NCI-H510A (cell line): ENCODE data around the gene SLC5A4.
"Not testable (repeated sequence)": the region's sequence is repeated elsewhere in the genome, so short reads cannot be mapped to it uniquely, and the experiment has no call there.

Experiments used
- DNase-seq: peaks from one replicate; lab custom pipeline; 2025; lab: John Stamatoyannopoulos, UW

The SLC5A4 gene

DNA sequence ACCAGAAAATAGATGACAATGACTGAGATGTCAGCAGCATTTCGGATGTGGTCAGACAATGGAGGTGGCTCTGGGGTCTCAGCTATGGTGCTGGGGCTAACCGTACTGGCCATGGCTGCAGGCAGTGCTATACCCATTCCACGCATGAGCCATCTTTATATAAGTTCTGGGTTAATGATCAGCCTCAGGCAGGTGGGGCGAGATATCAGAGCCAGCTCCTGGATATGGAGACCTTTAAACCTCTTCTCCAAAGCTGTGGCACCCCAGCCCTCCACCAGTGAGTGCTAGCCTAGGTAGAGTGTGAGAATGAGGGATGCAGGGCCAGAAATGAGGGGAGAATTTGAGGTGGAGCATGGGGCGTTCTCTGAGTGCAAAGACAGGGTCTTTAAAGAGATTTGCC lies at the start of gene SLC5A4:
Gene SLC5A4 (minus strand): TSS at position 131 of the 400 bp plus-strand sequence. CDS start 18 bp downstream, at position 113.
- DNase-seq, result no peak

DNA sequence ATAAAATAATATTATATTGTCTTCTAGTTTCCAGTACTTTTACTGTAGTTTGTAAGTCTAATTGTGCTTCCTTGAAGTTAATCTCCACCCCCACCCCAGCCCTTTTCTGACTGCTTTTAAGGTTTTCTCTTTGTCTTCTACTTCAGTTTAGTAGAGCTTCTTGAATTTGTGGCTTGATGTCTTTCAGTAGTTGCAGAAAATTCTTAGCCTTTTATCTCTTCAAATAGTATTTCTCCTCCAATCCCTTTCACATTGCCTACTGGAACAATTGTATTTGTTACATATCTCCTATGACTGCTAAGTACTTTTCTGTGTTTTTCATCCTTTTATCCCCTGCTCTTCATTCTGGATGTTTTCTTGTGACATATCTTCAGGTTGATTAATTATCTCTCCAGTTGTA lies 38.8 kb upstream of the SLC5A4 start:
- DNase-seq, result not testable (repeated sequence)

DNA sequence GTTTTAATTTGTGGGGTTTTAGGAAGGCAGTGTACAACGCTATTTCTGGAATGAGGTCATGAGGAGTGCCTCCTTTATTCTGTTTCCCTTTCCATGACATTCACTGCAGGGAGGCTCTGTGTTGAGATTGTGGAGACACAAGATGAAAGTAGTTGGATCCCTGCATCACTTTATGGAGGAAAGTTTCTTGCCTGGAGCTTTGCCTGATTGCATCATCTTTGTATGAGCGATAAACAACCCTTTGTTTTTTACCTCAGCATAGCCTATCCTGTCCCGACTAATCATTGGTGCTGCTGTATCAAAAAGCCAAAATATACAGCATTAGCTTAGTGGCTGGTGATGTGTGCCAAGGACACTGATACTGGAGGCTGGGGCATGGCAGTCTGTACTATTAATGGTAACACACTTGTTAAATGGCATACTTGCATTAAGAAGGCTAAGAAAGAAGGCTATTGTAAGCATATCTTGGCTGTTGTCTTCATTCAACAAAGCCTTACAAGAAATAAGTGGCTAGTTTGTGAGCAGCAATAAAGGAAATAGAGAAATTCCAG lies 31.2 kb upstream of the SLC5A4 start:
- no peak for DNase-seq

DNA sequence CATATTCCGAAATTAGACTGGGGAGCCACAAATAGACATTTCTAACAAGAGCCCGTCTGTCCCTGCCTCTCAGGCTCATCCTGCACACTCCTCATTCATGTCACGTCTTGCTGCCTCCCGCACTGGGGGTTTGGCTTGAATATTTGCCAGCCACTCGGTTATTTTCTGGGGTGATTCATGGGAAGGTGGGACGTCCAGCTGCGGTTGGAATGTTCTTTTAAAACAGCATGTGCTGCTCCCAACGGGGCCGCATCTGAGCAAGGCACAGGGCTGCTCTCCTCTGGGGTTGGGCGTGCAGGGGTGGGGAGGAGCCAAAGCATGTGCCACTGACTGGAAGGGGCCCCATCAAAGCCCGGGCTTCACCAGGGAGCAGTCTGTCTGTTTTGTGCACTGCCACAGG lies 25.9 kb upstream of the SLC5A4 start:
- DNase-seq, result no peak

DNA sequence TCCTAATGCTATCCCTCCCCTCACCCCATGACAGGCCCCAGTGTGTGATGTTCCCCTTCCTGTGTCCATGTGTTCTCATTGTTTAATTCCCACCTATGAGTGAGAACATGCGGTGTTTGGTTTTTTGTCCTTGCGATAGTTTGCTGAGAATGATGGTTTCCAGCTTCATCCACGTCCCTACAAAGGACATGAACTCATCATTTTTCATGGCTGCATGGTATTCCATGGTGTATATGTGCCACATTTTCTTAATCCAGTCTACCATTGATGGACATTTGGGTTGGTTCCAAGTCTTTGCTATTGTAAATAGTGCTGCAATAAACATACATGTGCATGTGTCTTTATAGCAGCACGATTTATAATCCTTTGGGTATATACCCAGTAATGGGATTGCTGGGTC lies 20.2 kb upstream of the SLC5A4 start:
- not testable (repeated sequence) for DNase-seq

DNA sequence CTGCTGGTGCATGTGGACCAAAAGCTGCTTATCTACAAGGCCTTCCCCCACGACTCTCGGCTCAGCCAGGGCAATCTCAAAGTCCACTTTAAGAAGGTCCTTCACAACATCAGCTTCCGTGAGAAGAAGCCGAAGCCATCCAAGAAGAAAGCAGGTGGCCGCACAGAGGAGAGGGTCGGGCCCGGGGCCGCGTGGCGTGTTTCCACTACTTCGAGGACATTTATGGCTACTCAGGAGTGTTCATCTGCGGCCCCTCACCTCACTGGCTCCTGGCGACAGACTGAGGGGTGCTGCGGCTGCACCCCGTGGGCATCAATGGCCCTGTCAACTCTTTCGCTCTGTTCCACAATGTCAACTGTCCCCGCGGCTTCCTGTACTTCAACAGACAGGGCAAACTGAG lies 16.2 kb upstream of the SLC5A4 start:
- no peak for DNase-seq

DNA sequence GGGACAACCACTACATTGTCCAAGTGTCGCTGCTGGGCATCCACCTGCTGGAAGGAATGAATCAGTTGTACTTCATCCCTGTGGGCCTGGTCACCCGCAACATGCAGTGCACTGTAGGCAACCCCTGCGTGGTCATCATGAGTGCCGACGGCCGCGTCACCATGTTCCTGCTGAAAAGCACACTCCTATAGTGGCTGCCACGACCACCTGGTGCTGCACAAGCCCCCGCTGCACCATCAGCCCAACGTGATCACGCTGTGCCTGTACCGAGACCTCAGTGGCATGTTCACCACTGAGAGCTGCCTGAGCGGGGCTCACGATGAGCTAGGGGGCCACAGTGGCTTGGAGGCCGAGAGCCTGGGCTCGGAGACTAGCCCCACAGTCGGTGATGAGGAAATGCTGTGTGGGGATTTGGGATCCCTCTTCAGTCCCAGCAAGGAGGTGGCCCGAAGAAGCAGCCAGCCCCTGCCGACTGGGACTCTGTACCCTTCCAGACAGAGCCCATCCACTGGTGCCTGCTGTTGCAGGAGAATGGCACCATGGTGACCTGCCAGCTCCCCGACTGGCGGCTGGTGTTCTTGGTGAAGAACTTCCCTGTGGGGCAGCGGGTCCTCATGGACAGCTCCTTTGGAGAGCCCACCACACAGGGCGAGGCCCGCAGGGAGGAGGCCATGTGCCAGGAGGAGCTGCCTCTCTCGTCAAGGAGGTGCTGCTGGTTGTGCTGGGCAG lies 15.7 kb upstream of the SLC5A4 start:
- no peak for DNase-seq

DNA sequence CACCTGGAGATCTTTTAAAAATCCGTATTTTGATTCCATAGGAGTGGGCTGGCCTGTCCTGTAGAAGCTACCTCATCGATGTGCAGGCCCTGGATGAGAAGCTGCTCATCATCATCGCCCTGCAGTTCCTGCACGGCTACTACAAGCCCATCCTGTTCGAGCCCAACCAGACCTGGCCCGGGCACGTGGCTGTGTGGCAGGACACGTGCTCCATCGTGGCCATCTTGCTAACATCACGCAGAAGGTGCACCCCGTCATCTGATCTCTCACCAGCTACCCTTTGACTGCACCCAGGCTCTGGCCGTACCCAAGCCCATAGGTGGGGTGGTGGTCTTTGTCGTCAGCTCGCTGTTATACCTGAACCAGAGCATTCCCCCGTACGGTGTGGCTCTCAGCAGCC lies 14.2 kb upstream of the SLC5A4 start:
- no peak for DNase-seq

DNA sequence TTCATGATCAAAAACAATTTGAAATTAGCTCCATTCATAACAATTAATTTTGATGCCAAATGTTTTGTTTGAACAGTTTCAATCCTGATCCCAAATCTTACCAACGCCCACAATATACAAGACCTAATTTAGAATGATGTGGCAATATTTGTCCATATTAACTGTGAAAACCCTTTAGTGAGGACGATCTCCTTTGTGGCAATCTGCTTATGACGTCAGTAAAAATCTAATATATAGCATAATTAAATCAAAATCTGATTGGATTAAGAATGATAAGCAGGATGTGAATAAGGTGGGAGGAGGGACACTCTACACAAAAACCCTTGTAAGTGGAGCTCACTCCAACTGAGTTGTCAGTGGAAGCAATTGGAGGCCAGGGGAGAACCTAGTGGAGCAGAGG lies 11.9 kb upstream of the SLC5A4 start:
- no peak for DNase-seq

DNA sequence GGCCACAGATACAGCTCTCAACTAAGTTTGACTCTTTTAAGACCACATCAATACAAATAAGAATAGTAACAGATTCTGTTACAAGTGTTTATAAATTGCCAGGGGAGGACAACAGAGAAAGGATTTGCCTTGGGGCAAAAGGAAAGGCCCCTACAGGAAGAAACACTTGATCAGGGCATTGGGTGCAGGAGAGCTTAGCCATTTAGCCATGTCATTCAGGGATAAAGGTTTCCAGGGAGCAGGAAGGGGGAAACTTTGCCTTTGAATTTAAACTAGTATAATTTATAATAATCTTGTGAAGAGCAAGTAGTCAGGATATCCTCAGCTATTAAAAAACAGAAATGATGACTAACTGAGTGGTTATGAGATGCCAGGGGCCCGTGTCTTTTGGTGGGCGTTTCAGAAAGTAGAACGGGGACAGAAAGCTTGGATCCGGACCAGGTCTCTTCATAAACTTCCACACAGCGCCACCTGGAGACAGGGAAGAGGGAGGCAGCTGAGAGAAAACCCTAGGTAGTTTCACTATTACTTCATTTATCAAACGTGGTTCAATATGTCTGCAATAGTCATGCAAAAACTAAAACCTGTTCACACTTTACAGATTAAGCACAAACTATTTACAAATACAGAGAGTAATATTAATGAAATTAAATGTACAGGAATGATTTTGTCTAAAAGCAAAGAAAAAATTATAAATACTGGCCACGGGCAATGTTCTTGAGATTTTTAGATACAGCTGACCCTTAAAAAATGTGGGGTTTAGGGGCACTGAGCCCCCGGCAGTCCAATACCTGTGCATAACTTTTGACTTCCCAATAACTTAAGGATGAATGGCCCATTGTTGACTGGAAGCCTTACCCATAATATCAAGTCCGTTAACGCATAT lies 11.0 kb upstream of the SLC5A4 start:
- DNase-seq, result no peak

DNA sequence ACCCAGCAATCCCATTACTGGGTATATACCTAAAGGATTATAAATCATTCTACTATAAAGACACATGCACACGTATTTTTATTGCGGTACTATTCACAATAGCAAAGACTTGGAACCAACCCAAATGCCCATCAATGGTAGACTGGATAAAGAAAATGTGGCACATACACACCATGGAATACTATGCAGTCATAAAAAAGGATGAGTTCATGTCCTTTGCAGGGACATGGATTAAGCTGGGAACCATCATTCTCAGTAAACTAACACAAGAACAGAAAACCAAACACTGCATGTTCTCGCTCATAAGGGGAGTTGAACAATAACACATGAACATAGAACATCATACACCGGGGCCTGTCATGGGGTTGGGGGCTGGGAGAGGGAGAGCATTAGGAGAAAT lies 8.5 kb upstream of the SLC5A4 start:
- not testable (repeated sequence) for DNase-seq

DNA sequence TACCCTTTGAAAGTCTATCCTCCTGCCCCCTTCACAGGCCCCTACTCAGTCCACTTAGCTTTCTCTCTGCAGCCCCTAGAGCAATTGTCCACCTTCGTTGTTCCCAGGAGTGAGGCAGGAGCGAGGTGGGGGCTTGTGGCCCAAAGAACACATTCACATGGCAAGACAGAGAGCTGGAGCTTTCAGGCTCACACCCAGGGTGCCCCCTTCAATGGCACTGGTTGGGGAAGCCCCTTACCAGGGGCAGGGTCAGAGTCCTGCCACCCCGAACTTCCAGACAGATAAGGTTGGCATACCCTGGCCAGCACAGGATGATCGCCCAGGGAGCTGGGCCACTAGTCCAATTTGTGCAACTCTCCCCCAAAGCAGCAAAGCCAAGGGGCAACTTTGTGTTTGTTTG lies 6.2 kb upstream of the SLC5A4 start:
- DNase-seq, result no peak

DNA sequence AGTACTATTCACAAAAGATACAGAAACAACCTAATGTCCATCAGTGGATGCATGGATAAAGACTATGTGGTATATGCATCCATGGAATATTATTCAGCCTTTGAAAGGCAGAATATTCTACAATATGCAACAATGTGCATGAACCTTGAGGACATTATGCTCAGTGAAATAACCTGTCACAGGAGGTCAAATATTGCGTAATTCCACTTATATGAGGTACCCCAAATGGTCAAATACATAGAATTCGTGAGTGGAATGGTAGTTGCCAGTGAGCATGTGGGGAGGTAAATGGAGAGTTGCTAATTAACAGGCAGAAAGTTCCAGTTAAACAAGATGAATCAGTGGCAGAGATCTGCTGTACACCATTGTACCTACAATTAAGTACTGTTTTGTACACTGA lies 3.6 kb upstream of the SLC5A4 start:
- DNase-seq, result no peak

DNA sequence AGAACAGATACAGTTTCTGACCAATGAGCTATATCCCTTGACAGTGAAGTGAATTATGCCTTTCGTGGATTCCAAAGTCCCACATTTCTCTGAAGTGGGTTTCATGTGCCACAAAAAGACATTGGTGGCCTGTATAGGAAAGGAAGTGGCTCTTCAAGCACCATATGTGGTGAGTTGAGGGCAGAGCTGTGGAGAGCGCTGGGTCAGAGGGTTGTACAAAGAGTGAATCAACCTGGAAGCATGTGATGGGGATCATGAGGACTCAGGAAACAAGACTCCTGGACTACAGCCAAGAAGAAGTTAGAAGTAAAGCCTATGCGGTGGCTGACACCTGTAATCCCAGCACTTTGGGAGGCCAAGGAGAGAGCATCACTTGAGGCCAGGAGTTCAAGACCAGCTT lies 579 bp upstream of the SLC5A4 start:
- no peak for DNase-seq

DNA sequence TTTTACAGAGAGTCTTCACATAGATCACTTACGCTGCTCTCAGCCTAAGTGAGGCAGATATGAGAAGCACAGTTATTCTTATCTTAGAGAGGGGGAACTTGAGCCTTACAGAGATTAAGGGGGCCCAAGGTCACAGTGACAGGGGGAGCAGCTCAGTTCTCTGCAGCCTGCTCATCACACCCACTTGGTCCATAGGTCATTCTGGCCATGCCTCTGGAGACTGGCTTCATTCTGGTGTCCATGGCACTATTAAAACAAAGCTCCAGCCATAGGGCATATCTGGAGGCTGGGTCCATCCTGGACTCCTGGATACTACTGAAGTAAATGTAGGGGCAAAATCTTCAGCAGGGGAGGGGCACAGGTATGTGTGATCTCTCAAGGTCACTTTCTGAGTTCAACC lies 5.9 kb downstream of the SLC5A4 start:
- no peak for DNase-seq

DNA sequence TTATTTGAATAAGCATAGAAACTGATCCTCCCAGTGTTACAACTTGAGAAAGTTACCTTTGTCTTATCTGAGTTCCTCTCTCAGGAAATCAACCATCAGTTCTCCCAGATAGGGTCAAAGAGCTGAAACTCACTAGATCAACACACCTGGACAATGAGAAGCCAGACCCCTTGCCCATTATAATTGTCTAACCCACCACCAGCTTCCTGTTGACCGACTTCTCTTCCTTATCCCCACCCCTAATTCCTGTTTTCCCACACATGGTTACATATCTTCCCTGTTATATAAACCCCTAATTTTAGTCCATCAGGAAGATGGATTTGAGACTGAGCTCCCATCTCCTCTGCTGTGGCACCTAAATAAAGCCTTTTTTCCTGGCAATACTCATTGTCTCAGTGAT lies 6.9 kb downstream of the SLC5A4 start:
- no peak for DNase-seq

DNA sequence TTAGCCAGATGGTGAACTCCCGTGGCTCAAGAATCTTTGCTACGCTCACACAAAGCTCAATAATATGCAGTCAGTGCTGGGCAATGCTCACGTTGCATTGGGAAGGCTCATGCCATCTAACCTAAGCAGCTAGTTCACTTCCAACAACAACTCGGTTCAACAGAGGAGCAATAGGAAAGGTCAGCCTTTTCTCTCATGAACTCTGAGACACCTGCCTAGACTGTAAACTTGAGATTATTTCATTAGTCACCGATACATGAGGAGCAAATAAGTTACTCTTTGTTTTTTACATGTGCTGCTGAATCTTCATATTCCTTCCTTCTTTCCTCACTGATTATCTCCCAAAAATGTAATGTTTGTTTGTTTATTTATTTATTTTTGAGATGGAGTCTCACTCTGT lies 9.0 kb downstream of the SLC5A4 start:
- no peak for DNase-seq

DNA sequence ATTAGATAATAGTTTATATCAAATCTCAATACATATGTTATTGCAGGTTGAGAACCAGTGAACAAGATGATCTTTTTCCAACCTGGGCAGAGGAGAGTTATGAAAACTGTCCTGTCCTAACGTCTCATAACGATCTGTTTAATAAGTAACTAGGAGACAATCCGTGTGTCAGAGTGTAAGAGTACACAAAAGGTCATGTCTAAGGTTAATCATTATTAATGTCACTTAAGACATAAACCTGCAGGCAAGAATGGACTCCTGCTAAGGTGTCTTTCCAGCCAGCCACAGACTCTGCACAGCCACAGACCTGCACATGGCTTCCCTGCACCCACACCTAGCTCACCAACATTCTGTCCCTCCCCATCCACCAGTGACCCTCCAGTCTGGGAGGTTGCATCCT lies 10.1 kb downstream of the SLC5A4 start:
- DNase-seq, result no peak

DNA sequence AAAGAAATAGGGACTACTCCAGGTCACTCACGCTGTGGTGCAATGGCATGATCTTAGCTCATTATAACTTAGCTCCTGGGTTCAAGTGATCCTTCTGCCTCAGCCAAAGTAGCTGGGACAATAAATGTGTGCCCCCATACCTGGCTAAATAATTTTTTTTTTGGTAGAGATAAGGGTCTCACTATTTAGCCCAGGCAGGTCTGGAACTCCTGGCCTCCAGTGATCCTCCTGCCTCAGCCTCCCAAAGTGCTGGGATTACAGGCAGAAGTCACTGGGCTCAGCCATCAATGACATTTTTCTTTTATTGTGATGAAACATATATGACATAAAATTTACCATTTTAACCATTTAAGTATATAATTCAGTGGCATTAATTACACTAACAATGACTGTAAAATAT lies 10.6 kb downstream of the SLC5A4 start:
- no peak for DNase-seq

DNA sequence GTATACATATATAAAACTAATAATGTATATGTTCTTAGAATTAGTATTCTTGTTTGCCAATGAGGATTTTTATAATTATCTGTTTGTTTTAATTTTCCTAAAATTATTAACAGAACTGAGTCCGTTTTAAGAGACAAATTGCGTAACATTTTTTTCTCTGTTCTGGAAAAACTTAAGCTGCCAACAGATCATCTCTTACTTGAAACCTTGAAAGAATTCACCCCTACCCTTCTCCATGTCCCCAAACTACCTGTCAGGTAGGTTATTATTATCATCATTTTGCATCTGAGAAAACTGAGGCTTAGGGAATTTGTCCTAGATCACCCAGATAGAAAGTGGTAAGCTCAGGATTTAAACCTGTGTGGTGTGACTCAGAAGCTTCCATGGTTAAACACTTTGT lies 14.7 kb downstream of the SLC5A4 start:
- DNase-seq, result no peak

DNA sequence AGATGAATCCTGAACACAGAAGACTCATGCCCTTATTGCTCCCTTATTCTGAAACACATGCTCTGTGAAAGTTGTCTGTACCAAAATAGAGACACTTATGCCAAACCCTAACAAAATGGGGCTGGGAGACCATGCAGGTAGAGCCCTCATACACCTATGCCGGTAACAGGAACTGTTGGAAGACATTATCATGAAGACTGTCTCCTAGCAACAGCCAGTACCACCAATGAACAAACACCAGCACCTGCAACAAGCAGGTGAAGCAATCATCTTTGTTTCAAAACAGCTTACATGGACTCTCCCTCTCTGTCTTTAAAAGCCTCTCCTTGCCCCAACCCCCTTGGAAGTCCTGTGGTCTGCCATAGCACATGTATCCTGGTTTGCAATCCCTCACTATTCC lies 17.2 kb downstream of the SLC5A4 start:
- peak; percentile 25 for DNase-seq

DNA sequence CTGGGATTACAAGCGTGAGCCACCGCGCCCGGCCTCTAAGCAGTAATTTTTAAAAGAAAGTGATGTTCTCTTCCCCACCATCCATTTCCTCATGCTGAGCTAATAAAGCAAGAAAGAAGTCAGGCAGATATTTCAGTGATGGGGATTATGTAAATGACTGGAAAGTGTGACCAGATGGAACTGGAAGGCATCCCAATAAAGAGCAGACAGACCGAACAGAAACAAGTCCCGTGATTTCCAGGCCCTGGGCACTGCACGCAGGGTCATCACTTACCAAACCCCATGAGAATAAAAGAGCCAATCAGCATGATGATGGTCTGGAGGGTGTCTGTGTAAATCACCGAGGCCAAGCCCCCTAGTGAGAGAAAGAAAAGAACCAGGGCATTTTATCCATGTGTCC lies 18.2 kb downstream of the SLC5A4 start:
- DNase-seq, result no peak

DNA sequence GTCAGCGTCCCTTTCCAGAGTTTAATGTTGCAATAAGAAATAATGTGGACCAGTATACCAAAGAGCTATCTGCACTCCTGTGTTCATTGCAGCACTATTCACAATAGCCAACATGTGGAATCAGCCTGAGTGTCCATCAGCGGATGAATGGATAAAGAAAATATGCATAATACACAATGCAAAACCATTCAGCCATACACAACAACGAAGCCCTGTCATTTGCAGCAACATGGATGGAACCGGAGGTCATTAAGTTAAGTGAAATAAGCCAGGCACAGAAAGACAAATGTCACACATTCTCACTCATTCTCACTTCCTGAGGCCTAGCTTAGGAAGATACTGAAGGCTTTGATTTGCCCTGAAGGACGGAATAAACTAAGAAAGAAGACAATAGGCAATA lies 22.1 kb downstream of the SLC5A4 start:
- DNase-seq, result no peak
